Trophoblast cell (in vitro differentiated cells and primary cell): Measurements from ENCODE around the gene INTS6L.
"Not testable (repeated sequence)": the region's sequence is repeated elsewhere in the genome, so short reads cannot be mapped to it uniquely, and the experiment has no call there.

ENCODE experiments used
- DNase-seq, 2 donors: peaks; one replicate each; pipeline ENCODE4 v3.0.0-alpha.2; 2016
- H2AFZ ChIP-seq: 2 replicates; pipeline ENCODE4 v1.6.1; 2013; ENCODE audit warnings: low read length, moderate library complexity, mild to moderate bottlenecking; ENCODE audit not compliant: insufficient read depth, poor library complexity
- H2AK5ac ChIP-seq: 2 replicates; pipeline ENCODE4 v1.6.1; 2013; ENCODE audit warnings: mild to moderate bottlenecking, low read length
- H2BK120ac ChIP-seq: 2 replicates; pipeline ENCODE4 v1.6.1; 2013; ENCODE audit warnings: low read length, mild to moderate bottlenecking, moderate library complexity; ENCODE audit not compliant: insufficient read depth, poor library complexity
- H2BK12ac ChIP-seq: 2 replicates; pipeline ENCODE4 v1.6.1; 2013; ENCODE audit warnings: mild to moderate bottlenecking, low read length, moderate library complexity
- H2BK5ac ChIP-seq: 2 replicates; pipeline ENCODE4 v1.6.1; 2013; ENCODE audit warnings: low read length, low read depth, moderate library complexity, mild to moderate bottlenecking; ENCODE audit not compliant: poor library complexity
- H3K14ac ChIP-seq: 2 replicates; pipeline ENCODE4 v1.6.1; 2013; ENCODE audit warnings: mild to moderate bottlenecking, low read length
- H3K18ac ChIP-seq: 2 replicates; pipeline ENCODE4 v1.6.1; 2013; ENCODE audit warnings: mild to moderate bottlenecking, low read length
- H3K23ac ChIP-seq: 2 replicates; pipeline ENCODE4 v1.6.1; 2013; ENCODE audit warnings: low read length
- H3K27ac ChIP-seq: 2 replicates; pipeline ENCODE4 v1.5.1; 2013; ENCODE audit warnings: low read depth, mild to moderate bottlenecking, inconsistent platforms, low read length, moderate library complexity
- H3K27me3 ChIP-seq: 2 replicates; pipeline ENCODE4 v1.6.1; 2013; ENCODE audit warnings: inconsistent platforms, mild to moderate bottlenecking, low read length, moderate library complexity; ENCODE audit not compliant: insufficient read depth
- H3K36me3 ChIP-seq, 2 experiments: 1 replicate in 1 of 2; 2 replicates in 1 of 2; pipeline ENCODE4 v1.6.1; 2013; ENCODE audit warnings: low read length in 2 of 2, mild to moderate bottlenecking in 2 of 2, moderate library complexity in 1 of 2; ENCODE audit not compliant: insufficient read depth in 2 of 2, control insufficient read depth in 1 of 2
- H3K4ac ChIP-seq: 2 replicates; pipeline ENCODE4 v1.6.1; 2013; ENCODE audit warnings: low read depth, mild to moderate bottlenecking, low read length, moderate library complexity
- H3K4me1 ChIP-seq, 2 experiments: 1 replicate in 1 of 2; 2 replicates in 1 of 2; pipeline ENCODE4 v1.6.1; 2013; ENCODE audit warnings: low read length in 2 of 2, mild to moderate bottlenecking in 2 of 2, moderate library complexity in 1 of 2; ENCODE audit not compliant: insufficient read depth in 2 of 2, control insufficient read depth in 1 of 2
- H3K4me2 ChIP-seq: 2 replicates; pipeline ENCODE4 v1.6.1; 2013; ENCODE audit warnings: inconsistent platforms, mild to moderate bottlenecking, low read length, moderate library complexity
- H3K4me3 ChIP-seq: 2 replicates; pipeline ENCODE4 v1.5.1; 2013; ENCODE audit warnings: mild to moderate bottlenecking, low read depth, low read length, inconsistent platforms
- H3K79me1 ChIP-seq: one replicate; pipeline ENCODE4 v1.6.1; 2013; ENCODE audit warnings: low read length
- H3K79me2 ChIP-seq: 2 replicates; pipeline ENCODE4 v1.6.1; 2013; ENCODE audit warnings: low read length, mild to moderate bottlenecking; ENCODE audit not compliant: control insufficient read depth, insufficient read depth, poor library complexity
- H3K9ac ChIP-seq: 2 replicates; pipeline ENCODE4 v1.6.1; 2013; ENCODE audit warnings: mild to moderate bottlenecking, low read length
- H3K9me3 ChIP-seq: 2 replicates; pipeline ENCODE4 v1.6.1; 2013; ENCODE audit warnings: low read depth, mild to moderate bottlenecking, control low read depth, inconsistent platforms, low read length; ENCODE audit not compliant: insufficient read depth
- H4K12ac ChIP-seq: 2 replicates; pipeline ENCODE4 v1.6.1; 2013; ENCODE audit warnings: low read depth, mild to moderate bottlenecking, low read length, moderate library complexity
- H4K8ac ChIP-seq: 2 replicates; pipeline ENCODE4 v1.6.1; 2013; ENCODE audit warnings: low read depth, mild to moderate bottlenecking, low read length, moderate library complexity
- H4K91ac ChIP-seq: one replicate; pipeline ENCODE4 v1.6.1; 2013; ENCODE audit warnings: low read depth, mild to moderate bottlenecking, low read length, moderate library complexity
- WGBS: extraction: QIAGEN DNeasy Blood & Tissue Kit; methylation state at CpG from one replicate; pipeline ENCODE4 v1.1.7; 2013; ENCODE audit warnings: missing lambda C conversion rate; ENCODE audit not compliant: insufficient read length, insufficient coverage; ENCODE audit errors: extremely low coverage; 5-methylcytosine and 5-hydroxymethylcytosine counted together

INTS6L gene

GRCh38 chrX:135581496-135581895 lies 61.0 kb downstream of the INTS6L start:
- Histone ChIP-seq H3K27ac (no peak overlapping the region), H4K8ac (no peak overlapping the region), H3K9me3 (no peaks in the 10 kb centered on the region), H3K18ac (no peak overlapping the region), H4K12ac (no peak overlapping the region), H3K23ac (no peak overlapping the region), H3K4me3 (no peak overlapping the region), H3K14ac (no peak overlapping the region), H4K91ac (no peak overlapping the region), H3K27me3 (no peaks in the 10 kb centered on the region), H3K79me1 (no peaks in the 10 kb centered on the region), H3K4me1 (no peaks in the 10 kb centered on the region), H3K36me3 (peaks cover 2 to 3% of the 10 kb centered on the region in 2 experiments), H2AK5ac (no peak overlapping the region), H2AFZ (no peak overlapping the region), H3K9ac (no peak overlapping the region), H2BK12ac (no peak overlapping the region), H3K79me2 (no peaks in the 10 kb centered on the region), H3K4me2 (no peak overlapping the region), H2BK5ac (no peak overlapping the region), H3K4ac (no peak overlapping the region), H2BK120ac (no peak overlapping the region)
- no CpG with 5 or more reads among the region's 2 CpGs for WGBS
- DNase-seq, result no peak

- Histone ChIP-seq H3K14ac (no peak overlapping the region), H3K27me3 (no peaks in the 10 kb centered on the region), H3K4me1 (no peaks in the 10 kb centered on the region), H2BK5ac (no peak overlapping the region), H3K4me3 (no peak overlapping the region), H3K9me3 (no peaks in the 10 kb centered on the region), H4K8ac (no peak overlapping the region), H3K79me2 (no peaks in the 10 kb centered on the region), H3K4me2 (no peak overlapping the region), H3K79me1 (no peaks in the 10 kb centered on the region), H3K4ac (no peak overlapping the region), H3K27ac (no peak overlapping the region), H4K91ac (no peak overlapping the region), H2AK5ac (no peak overlapping the region), H2BK120ac (no peak overlapping the region), H3K23ac (no peak overlapping the region), H2AFZ (no peak overlapping the region), H3K18ac (no peak overlapping the region), H3K36me3 (no peaks in the 10 kb centered on the region), H2BK12ac (no peak overlapping the region), H3K9ac (no peak overlapping the region), H4K12ac (peak overlapping the region; percentile 26)
- DNase-seq, result no peak
- no CpG with 5 or more reads among the region's 6 CpGs for WGBS
Measured at GRCh38 chrX:135585153-135585552, 64.7 kb downstream of the INTS6L start.

- no peak overlapping the region for H4K8ac ChIP-seq
- no peak overlapping the region for H2BK12ac ChIP-seq
- H2AK5ac ChIP-seq, result no peak overlapping the region
- H4K12ac ChIP-seq, result no peak overlapping the region
- no peak overlapping the region for H3K4ac ChIP-seq
- H2BK5ac ChIP-seq, result no peak overlapping the region
- no peaks in the 10 kb centered on the region for H3K4me1 ChIP-seq
- no peak for DNase-seq
- no peak overlapping the region for H3K23ac ChIP-seq
- no peaks in the 10 kb centered on the region for H3K9me3 ChIP-seq
- H2BK120ac ChIP-seq, result no peak overlapping the region
- no peak overlapping the region for H2AFZ ChIP-seq
- no peak overlapping the region for H3K18ac ChIP-seq
- no peak overlapping the region for H3K4me3 ChIP-seq
- no peak overlapping the region for H3K4me2 ChIP-seq
- no peaks in the 10 kb centered on the region for H3K27me3 ChIP-seq
- WGBS, result no CpG with 5 or more reads among the region's 4 CpGs
- H3K36me3 ChIP-seq, result no peaks in the 10 kb centered on the region
- no peak overlapping the region for H4K91ac ChIP-seq
- H3K79me1 ChIP-seq, result no peaks in the 10 kb centered on the region
- H3K79me2 ChIP-seq, result no peaks in the 10 kb centered on the region
- no peak overlapping the region for H3K9ac ChIP-seq
- no peak overlapping the region for H3K14ac ChIP-seq
- H3K27ac ChIP-seq, result no peak overlapping the region
Measured at GRCh38 chrX:135591871-135592270, 71.4 kb downstream of the INTS6L start.

DNA sequence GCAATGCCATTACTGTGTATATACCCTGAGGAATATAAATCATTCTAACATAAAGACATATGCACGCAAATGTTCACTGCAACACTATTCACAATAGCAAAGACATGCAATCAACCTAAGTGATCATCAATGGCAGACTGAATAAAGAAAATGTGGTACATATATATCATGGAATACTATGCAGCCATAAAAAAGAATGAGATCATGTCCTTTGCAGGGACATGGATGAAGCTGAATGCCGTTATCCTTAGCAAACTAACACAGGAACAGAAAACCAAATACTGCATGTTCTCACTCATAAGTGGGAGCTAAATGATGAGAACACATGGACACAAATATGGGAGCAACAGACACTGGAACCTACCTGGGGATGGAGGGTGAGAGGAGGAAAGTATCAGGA lies 73.6 kb downstream of the INTS6L start:
- not testable (repeated sequence) for H3K27ac ChIP-seq, H4K91ac ChIP-seq, H3K79me1 ChIP-seq, H4K8ac ChIP-seq, H2AFZ ChIP-seq, H3K14ac ChIP-seq, H3K4me3 ChIP-seq, H3K23ac ChIP-seq, H3K4me1 ChIP-seq, DNase-seq, H3K9me3 ChIP-seq, H2BK12ac ChIP-seq, H2AK5ac ChIP-seq, H3K9ac ChIP-seq, H3K18ac ChIP-seq, H3K36me3 ChIP-seq, H2BK120ac ChIP-seq, H3K4me2 ChIP-seq, H4K12ac ChIP-seq, H3K27me3 ChIP-seq, H2BK5ac ChIP-seq, H3K4ac ChIP-seq, H3K79me2 ChIP-seq
- WGBS, result no CpG with 5 or more reads among the region's 2 CpGs
